Posterior cingulate gyrus (tissue), 11 donors: ENCODE measurements around the gene GSTT2.
A peak's percentile ranks its signal among the peaks of the same experiment; 100 is the strongest.
"Not testable (repeated sequence)": the region's sequence is repeated elsewhere in the genome, so short reads cannot be mapped to it uniquely, and the experiment has no call there.

Experiments
- DNase-seq, 10 donors: peaks; one replicate each; pipeline versions ENCODE4 v3.0.0 to v3.0.0-alpha.2; 2020 to 2021; ENCODE audit warnings: mixed read lengths in 3 of 10
- intact Hi-C: fragments of 100-400 bp; cut with DNase I; formaldehyde crosslinking; loops from one replicate; pipeline ENCODE4 v1.15.1; 2023

GSTT2 gene

GRCh38 chr22:23971927-23972326 is 8.0 kb upstream of the GSTT2 start:
- intact Hi-C loops = loop anchor here (10.0 kb wide), 1 partner anchor 57 kb away; no protein-coding TSS in a partner anchor
- DNase-seq = not testable (repeated sequence)

- intact Hi-C loops = loop anchor here (10.0 kb wide), 1 partner anchor 60 kb away; no protein-coding TSS in a partner anchor
- not testable (repeated sequence) for DNase-seq
Observed at GRCh38 chr22:23974345-23974744, 5.6 kb upstream of the GSTT2 start, which contains the start of gene DDT. Gene DDT (minus strand): TSS chr22:23974441. CDS start chr22:23974414, 27 bp downstream.

- DNase-seq = not testable (repeated sequence)
- intact Hi-C loops = loop anchor here (10.0 kb wide), 1 partner anchor 60 kb away; no protein-coding TSS in a partner anchor
Observed at GRCh38 chr22:23974836-23975352, 5.0 kb upstream of the GSTT2 start.

GRCh38 chr22:23977304-23977703 is 2.6 kb upstream of the GSTT2 start:
- DNase-seq = not testable (repeated sequence)
- intact Hi-C loops = loop anchor here (10.0 kb wide), 1 partner anchor 63 kb away; no protein-coding TSS in a partner anchor

GRCh38 chr22:23980567-23980966 is 633 bp downstream of the GSTT2 start:
- DNase-seq, intact Hi-C loops: not testable (repeated sequence)

GRCh38 chr22:23984430-23984829 is 4.5 kb downstream of the GSTT2 start:
- DNase-seq = peak in 1 of 10 donors; percentile 62
- intact Hi-C loops = no loop called here

- DNase-seq, intact Hi-C loops: not testable (repeated sequence)
Observed at GRCh38 chr22:23986089-23986488, 6.2 kb downstream of the GSTT2 start.

GRCh38 chr22:23986538-23987178 is 6.7 kb downstream of the GSTT2 start:
- intact Hi-C loops, DNase-seq: not testable (repeated sequence)

- intact Hi-C loops, DNase-seq: not testable (repeated sequence)
Observed at GRCh38 chr22:23989583-23990244, 9.8 kb downstream of the GSTT2 start.

- DNase-seq, intact Hi-C loops: not testable (repeated sequence)
Observed at GRCh38 chr22:23993080-23993479, 13.1 kb downstream of the GSTT2 start.

GRCh38 chr22:23993581-23994177 is 13.7 kb downstream of the GSTT2 start:
- intact Hi-C loops, DNase-seq: not testable (repeated sequence)

GRCh38 chr22:23997092-23997491 is 17.2 kb downstream of the GSTT2 start:
- intact Hi-C loops = no loop called here
- DNase-seq = no peak

- intact Hi-C loops = not testable (repeated sequence)
- DNase-seq = peak in 1 of 10 donors; percentile 80
Observed at GRCh38 chr22:23999779-24000178, 19.8 kb downstream of the GSTT2 start.

GRCh38 chr22:24001314-24001713 is 21.4 kb downstream of the GSTT2 start:
- intact Hi-C loops = no loop called here
- peak in 1 of 10 donors; percentile 58 for DNase-seq

GRCh38 chr22:24002272-24002671 is 22.3 kb downstream of the GSTT2 start:
- intact Hi-C loops = no loop called here
- DNase-seq = peak in 1 of 10 donors; percentile 59

- no peak for DNase-seq
- intact Hi-C loops = no loop called here
Observed at GRCh38 chr22:24002851-24003250, 22.9 kb downstream of the GSTT2 start.

GRCh38 chr22:24003887-24004286 is 24.0 kb downstream of the GSTT2 start:
- intact Hi-C loops = no loop called here
- DNase-seq = peak in 1 of 10 donors; percentile 75

- intact Hi-C loops = no loop called here
- peak in 1 of 10 donors; percentile 60 for DNase-seq
Observed at GRCh38 chr22:24005201-24005600, 25.3 kb downstream of the GSTT2 start, which contains the start of gene GSTT4. Gene GSTT4 (minus strand): TSS chr22:24005453. CDS start chr22:24005356, 97 bp downstream.

GRCh38 chr22:24006207-24006913 is 26.4 kb downstream of the GSTT2 start:
- intact Hi-C loops = no loop called here
- no peak for DNase-seq

GRCh38 chr22:24006914-24007214 is 26.9 kb downstream of the GSTT2 start:
- intact Hi-C loops = no loop called here
- DNase-seq = peak in 1 of 10 donors; percentile 82
